Breast epithelium (tissue), 4 donors: ENCODE results near the gene DNAAF2. TPM values are rescaled to one million over a fixed set of nuclear protein-coding genes. Genes with fewer than 3 reads are reported as not detected.
A peak's percentile ranks its signal among the peaks of the same experiment; 100 is the strongest.

ENCODE experiments used
- DNase-seq, 2 donors: peaks; one replicate each; pipeline ENCODE4 v3.0.0-alpha.2; 2019; ENCODE audit warnings: low spot score in 2 of 2
- H3K27ac ChIP-seq, 2 donors: fragments of 200-600 bp; sonication (generic) in 1 of 2; one replicate each; pipeline ENCODE4 v1.5.1; 2016 to 2019; ENCODE audit warnings: mild to moderate bottlenecking in 1 of 2
- H3K27me3 ChIP-seq, 2 donors: fragments of 200-600 bp; sonication (generic) in 1 of 2; one replicate each; pipeline versions ENCODE4 v1.5.1 to v1.6.0; 2017 to 2019; ENCODE audit warnings: control low read depth in 1 of 2, mild to moderate bottlenecking in 1 of 2
- H3K36me3 ChIP-seq: fragments of 200-600 bp; one replicate; pipeline ENCODE4 v1.5.1; 2019
- H3K4me1 ChIP-seq, 2 donors: fragments of 200-600 bp; sonication (generic); one replicate each; pipeline ENCODE4 v1.5.1; 2016 to 2019; ENCODE audit warnings: control low read depth in 1 of 2
- H3K4me3 ChIP-seq, 3 donors: fragments of 200-600 bp; sonication (generic); 1 replicate in 2 of 3; 2 replicates in 1 of 3; pipeline ENCODE4 v1.5.1; 2016 to 2019; ENCODE audit warnings: mild to moderate bottlenecking in 3 of 3, moderate library complexity in 2 of 3
- H3K9me3 ChIP-seq, 2 donors: fragments of 200-600 bp; sonication (generic) in 1 of 2; one replicate each; pipeline ENCODE4 v1.5.1; 2016 to 2019; ENCODE audit warnings: control low read depth in 1 of 2
- POLR2A ChIP-seq: fragments of 450-650 bp; IDR thresholded peaks from one replicate; pipeline ENCODE4 v1.6.1; 2016; ENCODE audit warnings: antibody characterized with exemption, mild to moderate bottlenecking, moderate library complexity
- POLR2AphosphoS5 ChIP-seq, 3 donors: sonication (generic); formaldehyde crosslinking; IDR thresholded peaks; one replicate each; pipeline ENCODE4 v1.6.1; 2017; ENCODE audit warnings: antibody characterized with exemption in 3 of 3
- intact Hi-C: fragments of 100-400 bp; cut with DNase I; formaldehyde crosslinking; loops from one replicate; pipeline ENCODE4 v1.15.1; 2023; ENCODE audit warnings: low total_unique reads
- total RNA-seq, 3 donors: library from RNA; depleted of rRNA; stranded (reverse); fragments of >200 nt; gene quantifications; one replicate each; pipeline ENCODE4 v1.1.0, GENCODE V29; 2016
- TF ChIP-seq, protein P1 (sequence below), 3 donors: fragments of 450-650 bp; IDR thresholded peaks; one replicate each; pipeline ENCODE4 v1.5.1; 2016 to 2017; ENCODE audit warnings: antibody characterized with exemption in 3 of 3, mild to moderate bottlenecking in 3 of 3, moderate library complexity in 3 of 3

The DNAAF2 gene
- total RNA-seq, 3 donors from 2014 or later = 7.2 to 15.8 (median 12.1) TPM

GRCh38 chr14:49623941-49624839 is 10.9 kb downstream of the DNAAF2 start:
- Histone ChIP-seq H3K4me1 (peaks cover 4 to 6% of the 10 kb centered on the region in 2 donors), H3K36me3 (no peaks in the 10 kb centered on the region), H3K27ac (no peak overlapping the region), H3K4me3 (no peak overlapping the region), H3K9me3 (no peaks in the 10 kb centered on the region), H3K27me3 (no peaks in the 10 kb centered on the region)
- DNase-seq = no peak
- TF ChIP-seq POLR2AphosphoS5 (IDR thresholded peaks at IDR 0.05) (no peak), POLR2A (no peak)
- TF ChIP-seq, protein P1, sequence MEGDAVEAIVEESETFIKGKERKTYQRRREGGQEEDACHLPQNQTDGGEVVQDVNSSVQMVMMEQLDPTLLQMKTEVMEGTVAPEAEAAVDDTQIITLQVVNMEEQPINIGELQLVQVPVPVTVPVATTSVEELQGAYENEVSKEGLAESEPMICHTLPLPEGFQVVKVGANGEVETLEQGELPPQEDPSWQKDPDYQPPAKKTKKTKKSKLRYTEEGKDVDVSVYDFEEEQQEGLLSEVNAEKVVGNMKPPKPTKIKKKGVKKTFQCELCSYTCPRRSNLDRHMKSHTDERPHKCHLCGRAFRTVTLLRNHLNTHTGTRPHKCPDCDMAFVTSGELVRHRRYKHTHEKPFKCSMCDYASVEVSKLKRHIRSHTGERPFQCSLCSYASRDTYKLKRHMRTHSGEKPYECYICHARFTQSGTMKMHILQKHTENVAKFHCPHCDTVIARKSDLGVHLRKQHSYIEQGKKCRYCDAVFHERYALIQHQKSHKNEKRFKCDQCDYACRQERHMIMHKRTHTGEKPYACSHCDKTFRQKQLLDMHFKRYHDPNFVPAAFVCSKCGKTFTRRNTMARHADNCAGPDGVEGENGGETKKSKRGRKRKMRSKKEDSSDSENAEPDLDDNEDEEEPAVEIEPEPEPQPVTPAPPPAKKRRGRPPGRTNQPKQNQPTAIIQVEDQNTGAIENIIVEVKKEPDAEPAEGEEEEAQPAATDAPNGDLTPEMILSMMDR (IDR thresholded peaks at IDR 0.05) = no peak
- intact Hi-C loops = loop anchor here (5.0 to 10.0 kb wide), 2 partner anchors 143 to 211 kb away; partner anchors contain the start of gene KLHDC2

DNA sequence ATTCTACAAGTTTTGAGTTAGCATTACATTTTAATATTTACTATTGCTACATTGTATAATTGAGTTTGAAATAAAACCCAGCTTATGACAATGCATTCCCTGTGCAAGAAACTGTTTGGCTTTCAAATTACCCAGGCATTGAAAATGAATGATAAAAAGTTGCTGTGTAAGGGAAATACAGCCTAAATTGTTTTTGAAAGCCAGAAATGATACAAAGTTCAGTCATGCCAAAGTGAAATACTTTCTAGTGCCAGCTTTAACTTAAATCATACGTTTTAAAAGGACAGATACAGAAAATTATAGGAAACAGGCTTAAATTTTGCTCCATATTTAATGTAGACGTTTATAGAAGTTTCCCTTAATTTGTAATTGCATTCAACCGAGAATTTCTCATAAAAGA is 11.7 kb downstream of the DNAAF2 start:
- Histone ChIP-seq H3K9me3 (no peaks in the 10 kb centered on the region), H3K4me3 (peak overlapping the region in 1 of 3 donors; percentile 4), H3K4me1 (peaks cover 4 to 6% of the 10 kb centered on the region in 2 donors), H3K36me3 (no peaks in the 10 kb centered on the region), H3K27ac (no peak overlapping the region), H3K27me3 (no peaks in the 10 kb centered on the region)
- DNase-seq = no peak
- intact Hi-C loops = loop anchor here (5.0 to 10.0 kb wide), 2 partner anchors 144 to 211 kb away; partner anchors contain the start of gene KLHDC2
- TF ChIP-seq, protein P1 (IDR thresholded peaks at IDR 0.05) = no peak
- TF ChIP-seq POLR2A (no peak), POLR2AphosphoS5 (IDR thresholded peaks at IDR 0.05) (no peak)

DNA sequence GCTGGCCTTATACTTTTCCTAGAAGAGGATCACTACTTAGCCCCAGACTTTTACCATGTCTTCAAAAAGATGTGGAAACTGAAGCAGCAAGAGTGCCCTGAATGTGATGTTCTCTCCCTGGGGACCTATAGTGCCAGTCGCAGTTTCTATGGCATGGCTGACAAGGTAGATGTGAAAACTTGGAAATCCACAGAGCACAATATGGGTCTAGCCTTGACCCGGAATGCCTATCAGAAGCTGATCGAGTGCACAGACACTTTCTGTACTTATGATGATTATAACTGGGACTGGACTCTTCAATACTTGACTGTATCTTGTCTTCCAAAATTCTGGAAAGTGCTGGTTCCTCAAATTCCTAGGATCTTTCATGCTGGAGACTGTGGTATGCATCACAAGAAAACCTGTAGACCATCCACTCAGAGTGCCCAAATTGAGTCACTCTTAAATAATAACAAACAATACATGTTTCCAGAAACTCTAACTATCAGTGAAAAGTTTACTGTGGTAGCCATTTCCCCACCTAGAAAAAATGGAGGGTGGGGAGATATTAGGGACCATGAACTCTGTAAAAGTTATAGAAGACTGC is 12.9 kb downstream of the DNAAF2 start:
- intact Hi-C loops = loop anchor here (5.0 to 10.0 kb wide), 2 partner anchors 145 to 213 kb away; partner anchors contain the start of gene KLHDC2

GRCh38 chr14:49621114-49621881 is 13.7 kb downstream of the DNAAF2 start:
- H3K4me1 ChIP-seq = peaks cover 4 to 6% of the 10 kb centered on the region in 2 donors
- TF ChIP-seq, protein P1 (IDR thresholded peaks at IDR 0.05) = no peak
- TF ChIP-seq POLR2AphosphoS5 (IDR thresholded peaks at IDR 0.05) (no peak), POLR2A (no peak)
- H3K27ac ChIP-seq = peak overlapping the region; percentile 91 to 92
- H3K9me3 ChIP-seq = no peaks in the 10 kb centered on the region
- intact Hi-C loops = loop anchor here (5.0 to 10.0 kb wide), 2 partner anchors 146 to 214 kb away; partner anchors contain the start of gene KLHDC2
- DNase-seq = peak; percentile 37 to 73
- peak overlapping the region; percentile 80 to 89 (median 80) for H3K4me3 ChIP-seq
- H3K36me3 ChIP-seq = no peaks in the 10 kb centered on the region
- H3K27me3 ChIP-seq = no peaks in the 10 kb centered on the region

More for the DNA sequence above, 12.9 kb downstream of the DNAAF2 start:
- Histone ChIP-seq H3K4me3 (peak overlapping the region; percentile 80 to 89 (median 80)), H3K27ac (no peak overlapping the region), H3K27me3 (no peaks in the 10 kb centered on the region), H3K36me3 (no peaks in the 10 kb centered on the region), H3K9me3 (no peaks in the 10 kb centered on the region), H3K4me1 (peaks cover 4 to 6% of the 10 kb centered on the region in 2 donors)
- TF ChIP-seq, protein P1 (IDR thresholded peaks at IDR 0.05) = no peak
- TF ChIP-seq POLR2A = no peak
- TF ChIP-seq POLR2AphosphoS5 (IDR thresholded peaks at IDR 0.05) = no peak
- no peak for DNase-seq
